ENCODE measurements around the gene MSANTD3. TPM values are rescaled to one million over a fixed set of nuclear protein-coding genes. Genes with fewer than 3 reads are reported as not detected.

Gene MSANTD3
- total and polyA plus RNA-seq, 2 of the 13 experiments (the other 11 are each of a cell fraction or from before 2014, with no cell fraction given) = 10.1 to 19.2 TPM

GRCh38 chr9:100443781-100444768, 17.1 kb downstream of the MSANTD3 start (continued):
- TF ChIP-seq ZBTB25 (CRISPR knock-in tag; IDR thresholded peaks at IDR 0.05) (peak; percentile 60; the same call in 1 of the 2 replicates), HHEX (CRISPR knock-in tag; IDR thresholded peaks at IDR 0.05) (peak; percentile 52; the same call in 1 of the 2 replicates), ZNF720 (CRISPR knock-in tag; IDR thresholded peaks at IDR 0.05) (no peak), ZNF550 (CRISPR knock-in tag; IDR thresholded peaks at IDR 0.05; ENCODE audit: borderline replicate concordance) (no peak), KLF16 (CRISPR knock-in tag; IDR thresholded peaks at IDR 0.05) (0 out of 4 replicates have a peak, but pooled peaks of 1 of the 2 experiments have one; percentile 31), CBX2 (IDR thresholded peaks at IDR 0.05; ENCODE audit: low read depth, low read length) (no peak), CBX2 (CRISPR knock-in tag; IDR thresholded peaks at IDR 0.05; ENCODE audit: low read depth) (no peak), SUZ12 (IDR thresholded peaks at IDR 0.05; ENCODE audit: low read depth, low read length) (no peak), SMYD3 (CRISPR knock-in tag; IDR thresholded peaks at IDR 0.05) (no peak), EP300 (IDR thresholded peaks at IDR 0.05; ENCODE audit: low read depth in 2 of 2, low read length in 2 of 2) (peak in 1 of 2 experiments; percentile 25; a peak in 1 of 4 replicates), EP300 (CRISPR knock-in tag; IDR thresholded peaks at IDR 0.05; ENCODE audit: borderline replicate concordance) (no peak), TRAFD1 (CRISPR knock-in tag; IDR thresholded peaks at IDR 0.05; ENCODE audit: borderline replicate concordance) (no peak), ERF (CRISPR knock-in tag; IDR thresholded peaks at IDR 0.05) (0 out of 2 replicates have a peak, but pooled peaks have one; percentile 32), ONECUT2 (CRISPR knock-in tag; IDR thresholded peaks at IDR 0.05) (peak; percentile 98), PRDM10 (CRISPR knock-in tag; IDR thresholded peaks at IDR 0.05; ENCODE audit: low read depth) (no peak), RXRA (CRISPR knock-in tag; IDR thresholded peaks at IDR 0.05) (no peak), SP4 (CRISPR knock-in tag; IDR thresholded peaks at IDR 0.05) (no peak), FUBP1 (CRISPR knock-in tag; IDR thresholded peaks at IDR 0.05; ENCODE audit: borderline replicate concordance) (no peak), ZNF362 (CRISPR knock-in tag; IDR thresholded peaks at IDR 0.05; ENCODE audit: borderline replicate concordance) (no peak)
